ENCODE data around the gene IL1RAPL1. TPM values are rescaled to one million over a fixed set of nuclear protein-coding genes. Genes with fewer than 3 reads are reported as not detected.

Gene IL1RAPL1
- total RNA-seq, 2 experiments from 2014 or later: not detected

DNA sequence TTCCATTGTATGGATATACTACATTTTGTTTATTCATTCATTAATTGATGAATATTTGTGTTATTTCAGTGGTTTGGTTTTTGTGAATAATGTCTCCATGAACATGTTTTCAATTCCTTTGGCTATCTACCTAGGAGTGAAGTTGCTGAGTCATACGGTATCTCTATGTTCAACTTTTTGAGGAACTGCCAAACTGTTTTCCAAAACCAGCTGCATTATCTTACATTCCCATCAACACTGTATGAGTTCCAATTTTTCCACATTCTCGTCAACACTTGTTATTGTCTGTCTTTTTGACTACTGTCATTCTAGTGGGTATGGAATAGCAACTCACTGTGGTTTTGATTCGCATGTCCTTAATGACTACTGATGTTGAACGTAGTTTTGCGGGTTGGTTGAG, 1239.5 kb downstream of the IL1RAPL1 start:
- H3K9me3 Mint-ChIP-seq: no peaks in the 10 kb centered on the region
- H3K27me3 Mint-ChIP-seq: no peaks in the 10 kb centered on the region
- ChIA-PET POLR2A (no interaction called here), CTCF (no interaction called here)
- H3K27ac Mint-ChIP-seq: no peak overlapping the region
- TF ChIP-seq CTCF (IDR thresholded peaks at IDR 0.05): no peak
- no peaks in the 10 kb centered on the region for H3K4me1 Mint-ChIP-seq (ENCODE audit: low read depth)
- no peak for DNase-seq
- intact Hi-C loops (cut with micrococcal nuclease): no loop called here
- no peak overlapping the region for H3K4me3 Mint-ChIP-seq
- no peaks in the 10 kb centered on the region for H3K36me3 Mint-ChIP-seq (ENCODE audit: low read depth)
- no peak for ATAC-seq

DNA sequence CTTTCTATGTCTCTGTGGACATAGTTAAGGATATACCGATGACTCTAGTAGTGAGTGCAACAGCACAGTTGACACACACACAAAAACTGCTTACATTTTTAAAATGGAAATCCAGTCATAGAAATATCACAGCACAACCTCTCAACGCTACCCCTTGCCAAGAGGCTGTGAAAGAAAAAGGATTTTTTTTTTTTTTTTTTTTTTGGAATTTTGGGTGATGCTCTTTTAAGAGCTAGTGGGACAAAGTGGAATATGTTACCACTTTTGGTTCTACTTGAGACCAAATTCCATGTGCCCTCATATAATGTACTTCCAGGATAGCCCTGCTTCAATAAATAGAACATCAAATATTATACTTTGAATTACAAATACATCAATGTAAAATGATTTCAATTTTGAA, 1247.1 kb downstream of the IL1RAPL1 start:
- POLR2A ChIA-PET: no interaction called here
- intact Hi-C loops (cut with micrococcal nuclease): no loop called here
- no peaks in the 10 kb centered on the region for H3K36me3 Mint-ChIP-seq (ENCODE audit: low read depth)
- CTCF ChIA-PET: no interaction called here
- no peak overlapping the region for H3K4me3 Mint-ChIP-seq
- no peak for TF ChIP-seq CTCF (IDR thresholded peaks at IDR 0.05)
- H3K27ac Mint-ChIP-seq: no peak overlapping the region
- H3K9me3 Mint-ChIP-seq: peaks cover 2% of the 10 kb centered on the region
- ATAC-seq (no peak), DNase-seq (no peak)
- H3K4me1 Mint-ChIP-seq (ENCODE audit: low read depth): no peaks in the 10 kb centered on the region
- no peaks in the 10 kb centered on the region for H3K27me3 Mint-ChIP-seq

- CTCF ChIA-PET: no interaction called here
- H3K4me1 Mint-ChIP-seq (ENCODE audit: low read depth): no peaks in the 10 kb centered on the region
- peaks cover 2% of the 10 kb centered on the region for H3K9me3 Mint-ChIP-seq
- POLR2A ChIA-PET: no interaction called here
- TF ChIP-seq CTCF (IDR thresholded peaks at IDR 0.05): no peak
- ATAC-seq (no peak), DNase-seq (no peak)
- H3K27ac Mint-ChIP-seq: no peak overlapping the region
- no peaks in the 10 kb centered on the region for H3K36me3 Mint-ChIP-seq (ENCODE audit: low read depth)
- no peak overlapping the region for H3K4me3 Mint-ChIP-seq
- intact Hi-C loops (cut with micrococcal nuclease): no loop called here
- no peaks in the 10 kb centered on the region for H3K27me3 Mint-ChIP-seq
These were observed 1247.5 kb downstream of the IL1RAPL1 start for GRCh38 chrX:29834764-29835163.

DNA sequence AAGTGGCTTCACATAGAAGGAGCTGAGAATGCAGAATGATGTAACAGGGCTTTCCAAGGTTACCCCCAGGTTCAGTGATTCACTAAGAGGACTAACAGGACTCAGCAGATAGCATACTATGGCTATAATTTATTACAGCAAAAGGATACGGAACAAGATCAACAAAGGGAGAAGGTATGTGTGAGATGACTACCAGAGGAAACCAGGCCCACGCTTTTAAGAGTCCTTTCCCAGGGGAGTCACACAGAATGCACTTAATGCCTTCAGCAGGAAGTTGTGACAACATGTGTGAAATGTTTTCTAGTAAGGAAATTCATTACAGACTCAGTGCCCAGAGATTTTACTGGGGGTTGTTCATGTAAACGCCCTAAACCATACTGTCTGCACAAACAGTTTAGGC, 1254.5 kb downstream of the IL1RAPL1 start:
- Mint-ChIP-seq H3K27me3 (no peaks in the 10 kb centered on the region), H3K9me3 (no peaks in the 10 kb centered on the region), H3K4me1 (ENCODE audit: low read depth) (no peaks in the 10 kb centered on the region), H3K4me3 (no peak overlapping the region), H3K27ac (no peak overlapping the region), H3K36me3 (ENCODE audit: low read depth) (no peaks in the 10 kb centered on the region)
- ATAC-seq (no peak), DNase-seq (no peak)
- intact Hi-C loops (cut with micrococcal nuclease): no loop called here
- ChIA-PET CTCF (no interaction called here), POLR2A (no interaction called here)
- TF ChIP-seq CTCF (IDR thresholded peaks at IDR 0.05): no peak

DNA sequence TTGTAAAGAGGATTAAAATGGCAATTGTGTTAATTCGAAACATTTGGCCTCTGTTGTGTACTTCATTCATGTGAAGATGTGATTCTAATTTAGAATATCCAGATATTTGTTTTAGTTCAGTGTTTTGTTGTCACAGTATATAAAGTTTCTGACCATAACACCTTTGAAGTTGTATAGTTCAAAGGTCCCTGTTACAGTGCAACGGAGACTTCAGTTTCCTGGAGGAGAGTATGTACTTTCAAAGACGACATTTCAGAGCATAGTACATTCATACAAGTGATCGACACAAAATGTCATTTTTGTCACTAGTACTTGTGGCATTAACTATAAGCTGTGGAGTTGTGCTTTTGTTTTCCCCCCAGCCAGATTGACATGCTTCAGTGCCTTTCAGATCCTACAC, 1255.3 kb downstream of the IL1RAPL1 start:
- intact Hi-C loops (cut with micrococcal nuclease): no loop called here
- H3K27ac Mint-ChIP-seq: no peak overlapping the region
- no peaks in the 10 kb centered on the region for H3K36me3 Mint-ChIP-seq (ENCODE audit: low read depth)
- ChIA-PET CTCF (no interaction called here), POLR2A (no interaction called here)
- no peaks in the 10 kb centered on the region for H3K27me3 Mint-ChIP-seq
- H3K4me3 Mint-ChIP-seq: no peak overlapping the region
- no peaks in the 10 kb centered on the region for H3K4me1 Mint-ChIP-seq (ENCODE audit: low read depth)
- ATAC-seq (no peak), DNase-seq (no peak)
- H3K9me3 Mint-ChIP-seq: no peaks in the 10 kb centered on the region
- TF ChIP-seq CTCF (IDR thresholded peaks at IDR 0.05): no peak

Data from activated CD8-positive, alpha-beta T cell treated with anti-CD3 and anti-CD28 coated beads for 36 hours (primary cell).